Measurements from ENCODE around the gene NPY. TPM values are rescaled to one million over a fixed set of nuclear protein-coding genes. Genes with fewer than 3 reads are reported as not detected.

The NPY gene
- not detected in 2 replicates for total RNA-seq (2011; cell fraction: chromatin; rRNA removed; ENCODE audit: low replicate concordance)
- total RNA-seq (2011; cell fraction: nucleolus; rRNA removed) = not detected in 2 replicates
- not detected in 2 replicates for total RNA-seq (2011; cell fraction: nucleoplasm; rRNA removed)
- total RNA-seq (2014; rRNA removed) (not detected in 2 replicates), total RNA-seq (2014; rRNA removed; fragmentation: Illumina TruSeq; extraction: Trizol) (not detected in 2 replicates), total RNA-seq (2015; rRNA removed; fragmentation: Illumina TruSeq; extraction: Trizol) (not detected in 2 replicates), total RNA-seq (2021) (not detected in 2 replicates), polyA plus RNA-seq (2011; rRNA removed) (not detected in 2 replicates), polyA plus RNA-seq (2014; fragmentation: Illumina TruSeq; extraction: Trizol) (not detected in 2 replicates), polyA plus RNA-seq (2014; fragmentation: Nextera tagmentation; extraction: Ambion mirVana) (not detected), polyA plus RNA-seq (2014; rRNA removed) (not detected in 2 replicates), polyA minus RNA-seq (2011; rRNA and poly(A)+ RNA removed) (not detected in 2 replicates), Bru-seq, nascent RNA (not detected), BruChase-seq, experiment 1, labeled RNA remaining after a 2-hour chase (not detected), BruChase-seq, experiment 2, labeled RNA remaining after a 6-hour chase (not detected)
- polyA plus RNA-seq (2011; cell fraction: cytosol; rRNA removed) = not detected in 2 replicates
- not detected in 2 replicates for polyA plus RNA-seq (2011; cell fraction: nucleus; rRNA removed)
- polyA plus RNA-seq (2012) = not detected in 2 replicates
- not detected in 2 replicates for polyA minus RNA-seq (2011; cell fraction: cytosol; rRNA and poly(A)+ RNA removed)
- polyA minus RNA-seq (2011; cell fraction: nucleus; rRNA and poly(A)+ RNA removed) = not detected in 2 replicates
- long read RNA-seq, experiment 1 = 0 reads
- long read RNA-seq, experiment 2 = 0 reads
- long read RNA-seq, experiment 3 = 0 reads

GRCh38 chr7:24283897-24284698 lies at the start of gene NPY:
NPY (plus strand) TSS chr7:24284190; CDS start chr7:24285241, 1,051 bp downstream.
- BruUV-seq (replicated peaks) = no TSS peak
- no peak for FAIRE-seq
- Histone ChIP-seq H3K9ac (ENCODE audit: insufficient read depth in 1 of 2, low read depth in 2 of 2, low read length in 2 of 2) (no peak within 1 kb of the TSS), H4K20me1 (replicated peaks; ENCODE audit: control insufficient read depth, insufficient read depth, low read length) (no peaks in the 10 kb centered on the region), H3K4me1 (replicated peaks in 1 of 2; ENCODE audit: control insufficient read depth in 2 of 2, insufficient read depth in 2 of 2, low read length in 2 of 2) (peaks cover 0 to 7% of the 10 kb centered on the region in 2 experiments; a peak in 1 of 5 replicates), H3K4me2 (ENCODE audit: insufficient read depth, low read length) (no peak within 1 kb of the TSS), H3K36me3 (ENCODE audit: control insufficient read depth, insufficient read depth, low read length) (no peaks in the 10 kb centered on the region), H3K4me3 (no peak within 1 kb of the TSS), H2AFZ (ENCODE audit: low read depth, low read length) (no peak within 1 kb of the TSS), H3K79me2 (ENCODE audit: control insufficient read depth, insufficient read depth, low read length) (no peaks in the 10 kb centered on the region), H3K9me1 (ENCODE audit: control insufficient read depth, insufficient read depth, low read length) (no peaks in the 10 kb centered on the region), H3K9me3 (replicated peaks; ENCODE audit: control insufficient read depth, insufficient read depth, low read depth, low read length) (no peaks in the 10 kb centered on the region), H3K27ac (ENCODE audit: extremely low read depth, low read depth, low read length) (no peak within 1 kb of the TSS), H3K27me3 (ENCODE audit: control insufficient read depth in 2 of 2, insufficient read depth in 2 of 2, low read length in 2 of 2) (peaks cover 4 to 26% of the 10 kb centered on the region in 2 experiments; a peak in 4 of 5 replicates)
- no peak for ATAC-seq
- 31% methylated on average over 33 of the region's 73 CpGs for WGBS (ENCODE audit: insufficient coverage, low coverage, missing lambda C conversion rate)
- ChIA-PET CTCF (ENCODE audit: low intra/inter-chr PET ratio) (no interaction called here), POLR2A (no interaction called here)
- in situ Hi-C loops (cut with MboI) = no loop called here
- TF ChIP-seq RBM15 (IDR thresholded peaks at IDR 0.05; ENCODE audit: insufficient read depth, low read length) = no peak
- peak; percentile 12 for TF ChIP-seq PCBP1 (IDR thresholded peaks at IDR 0.05; ENCODE audit: low read depth, low read length, poor library complexity, severe bottlenecking)
- intact Hi-C loops (cut with micrococcal nuclease) = no loop called here
- no peak for DNase-seq (ENCODE audit: extremely low read depth in 1 of 4, low spot score in 3 of 4)

All from K562 (cell line).